AG04450 (cell line): ENCODE data around the gene TUSC2. TPM values are rescaled to one million over a fixed set of nuclear protein-coding genes. Genes with fewer than 3 reads are reported as not detected.

Source experiments
- CTCF ChIA-PET: fragments of 300-600, 350-600 bp; formaldehyde crosslinking; extraction: SDS; loops from one replicate; lab custom pipeline; 2022; ENCODE audit warnings: antibody characterized with exemption, inconsistent platforms; lab: Charles Lee
- POLR2A ChIA-PET: fragments of 350-600 bp; formaldehyde crosslinking; extraction: SDS; loops from one replicate; lab custom pipeline; 2021; ENCODE audit warnings: antibody characterized with exemption, inconsistent platforms; lab: Yijun Ruan, JAX
- DNase-seq: peaks from one replicate; pipeline ENCODE4 v3.0.0-alpha.2; 2011; ENCODE audit warnings: low read depth, low spot score
- H3K27ac ChIP-seq: one replicate; pipeline ENCODE4 v1.5.1; 2012; ENCODE audit warnings: low read depth, low read length, control low read depth
- H3K27me3 ChIP-seq: one replicate; pipeline ENCODE4 v1.6.0; 2012; ENCODE audit warnings: low read length; ENCODE audit not compliant: control insufficient read depth, insufficient read depth
- H3K4me3 ChIP-seq: 2 replicates; pipeline ENCODE4 v1.5.1; 2011; ENCODE audit warnings: mild to moderate bottlenecking, low read depth, low read length, control low read depth
- H3K9me3 ChIP-seq: 2 replicates; pipeline ENCODE4 v1.5.1; 2012; ENCODE audit warnings: low read length; ENCODE audit not compliant: control insufficient read depth, insufficient read depth
- polyA plus RNA-seq: library from polyadenylated mRNA; depleted of rRNA; stranded (reverse); fragments of >200 nt; gene quantifications from 2 replicates; pipeline ENCODE4 v1.2.3, GENCODE V29; 2011
- TF ChIP-seq, protein P1 (sequence below): IDR thresholded peaks from 2 replicates; pipeline ENCODE4 v1.5.1; 2011; ENCODE audit warnings: low read depth, low read length, control low read depth, inconsistent platforms

The TUSC2 gene
- polyA plus RNA-seq, 1 experiment = 25.3 TPM

- Histone ChIP-seq H3K9me3 (no peaks in the 10 kb centered on the region; the same call in 1 of the 2 replicates), H3K4me3 (no peak within 1 kb of the TSS), H3K27ac (no peak within 1 kb of the TSS), H3K27me3 (peaks cover 19% of the 10 kb centered on the region)
- CTCF ChIA-PET = interaction anchor here (1.0 to 2.2 kb wide), 2 partner anchors 19 to 87 kb away, joined by 3 to 9 read pairs; no protein-coding TSS in a partner anchor
- TF ChIP-seq, protein P1, sequence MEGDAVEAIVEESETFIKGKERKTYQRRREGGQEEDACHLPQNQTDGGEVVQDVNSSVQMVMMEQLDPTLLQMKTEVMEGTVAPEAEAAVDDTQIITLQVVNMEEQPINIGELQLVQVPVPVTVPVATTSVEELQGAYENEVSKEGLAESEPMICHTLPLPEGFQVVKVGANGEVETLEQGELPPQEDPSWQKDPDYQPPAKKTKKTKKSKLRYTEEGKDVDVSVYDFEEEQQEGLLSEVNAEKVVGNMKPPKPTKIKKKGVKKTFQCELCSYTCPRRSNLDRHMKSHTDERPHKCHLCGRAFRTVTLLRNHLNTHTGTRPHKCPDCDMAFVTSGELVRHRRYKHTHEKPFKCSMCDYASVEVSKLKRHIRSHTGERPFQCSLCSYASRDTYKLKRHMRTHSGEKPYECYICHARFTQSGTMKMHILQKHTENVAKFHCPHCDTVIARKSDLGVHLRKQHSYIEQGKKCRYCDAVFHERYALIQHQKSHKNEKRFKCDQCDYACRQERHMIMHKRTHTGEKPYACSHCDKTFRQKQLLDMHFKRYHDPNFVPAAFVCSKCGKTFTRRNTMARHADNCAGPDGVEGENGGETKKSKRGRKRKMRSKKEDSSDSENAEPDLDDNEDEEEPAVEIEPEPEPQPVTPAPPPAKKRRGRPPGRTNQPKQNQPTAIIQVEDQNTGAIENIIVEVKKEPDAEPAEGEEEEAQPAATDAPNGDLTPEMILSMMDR = no peak
- POLR2A ChIA-PET = interaction anchor here (0.8 to 1.4 kb wide), 3 partner anchors 12 to 43 kb away, joined by 3 to 6 read pairs (median 5); partner anchors contain the start of gene GNAI2
- DNase-seq = no peak
Observed at GRCh38 chr3:50278880-50279224, 49.2 kb downstream of the TUSC2 start, which contains the start of gene LSMEM2. TSS of gene LSMEM2 (plus strand) at chr3:50279087. CDS start at chr3:50279114, 27 bp downstream.

DNA sequence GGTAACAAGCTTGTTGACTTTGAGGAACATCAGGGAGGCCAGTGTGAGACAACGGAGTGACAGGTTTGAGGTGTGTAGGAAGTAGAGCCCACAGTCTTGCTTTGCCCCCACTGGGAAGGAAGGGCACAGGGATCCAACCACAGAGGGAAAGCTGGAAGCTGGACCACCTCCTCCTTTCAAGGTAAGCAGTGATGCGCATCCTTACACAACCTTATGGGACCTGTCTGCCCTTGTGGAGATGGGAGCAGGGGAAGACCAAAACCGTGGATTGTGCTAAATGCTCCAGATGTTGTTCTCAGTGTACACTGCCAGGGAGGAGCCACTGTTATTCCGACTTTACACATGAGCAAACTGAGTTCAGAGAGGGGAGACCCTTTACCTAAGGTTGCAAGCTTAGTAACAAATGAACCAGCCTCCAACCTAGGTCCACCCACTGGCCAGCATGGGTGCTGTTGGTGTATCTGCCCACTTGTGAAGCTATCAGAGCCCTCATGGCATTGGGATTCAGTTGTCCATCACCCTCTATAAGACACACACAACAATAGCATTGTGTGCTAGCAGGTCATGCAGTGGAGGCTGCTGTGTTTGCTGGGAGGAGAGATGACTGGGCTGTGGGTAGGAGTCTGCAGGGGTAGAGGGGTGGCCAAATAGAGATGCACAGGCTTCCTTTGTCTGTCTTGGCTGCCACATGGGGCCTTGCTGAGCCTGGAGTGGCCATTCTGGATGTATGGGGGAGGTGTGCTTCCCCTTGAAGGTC is 49.7 kb downstream of the TUSC2 start:
- TF ChIP-seq, protein P1 = no peak
- POLR2A ChIA-PET = no interaction called here
- no peak for DNase-seq
- Histone ChIP-seq H3K27me3 (peaks cover 19% of the 10 kb centered on the region), H3K27ac (no peak overlapping the region), H3K9me3 (no peaks in the 10 kb centered on the region; the same call in 1 of the 2 replicates), H3K4me3 (no peak overlapping the region)
- CTCF ChIA-PET = interaction anchor here (0.6 to 2.2 kb wide), 3 partner anchors 18 to 86 kb away, joined by 3 to 9 read pairs (median 3); no protein-coding TSS in a partner anchor

- no peaks in the 10 kb centered on the region; the same call in 1 of the 2 replicates for H3K9me3 ChIP-seq
- ChIA-PET CTCF (no interaction called here), POLR2A (no interaction called here)
- TF ChIP-seq, protein P1 = no peak
- H3K27me3 ChIP-seq = peaks cover 19% of the 10 kb centered on the region
- DNase-seq = no peak
- H3K4me3 ChIP-seq = no peak overlapping the region
- H3K27ac ChIP-seq = no peak overlapping the region
Observed at GRCh38 chr3:50276762-50277101, 51.3 kb downstream of the TUSC2 start.

GRCh38 chr3:50275996-50276761 is 51.8 kb downstream of the TUSC2 start:
- TF ChIP-seq, protein P1 = no peak
- H3K4me3 ChIP-seq = no peak overlapping the region
- ChIA-PET POLR2A (no interaction called here), CTCF (no interaction called here)
- no peaks in the 10 kb centered on the region; the same call in 1 of the 2 replicates for H3K9me3 ChIP-seq
- H3K27ac ChIP-seq = no peak overlapping the region
- DNase-seq = no peak
- H3K27me3 ChIP-seq = peaks cover 19% of the 10 kb centered on the region
